ENCODE data around the gene PCDHGA8. TPM values are rescaled to one million over a fixed set of nuclear protein-coding genes. Genes with fewer than 3 reads are reported as not detected.
"Not testable (repeated sequence)": the region's sequence is repeated elsewhere in the genome, so short reads cannot be mapped to it uniquely, and the experiment has no call there.

PCDHGA8 gene
- total RNA-seq, 2 donors from 2014 or later, result 7.5 to 13.9 TPM

DNA sequence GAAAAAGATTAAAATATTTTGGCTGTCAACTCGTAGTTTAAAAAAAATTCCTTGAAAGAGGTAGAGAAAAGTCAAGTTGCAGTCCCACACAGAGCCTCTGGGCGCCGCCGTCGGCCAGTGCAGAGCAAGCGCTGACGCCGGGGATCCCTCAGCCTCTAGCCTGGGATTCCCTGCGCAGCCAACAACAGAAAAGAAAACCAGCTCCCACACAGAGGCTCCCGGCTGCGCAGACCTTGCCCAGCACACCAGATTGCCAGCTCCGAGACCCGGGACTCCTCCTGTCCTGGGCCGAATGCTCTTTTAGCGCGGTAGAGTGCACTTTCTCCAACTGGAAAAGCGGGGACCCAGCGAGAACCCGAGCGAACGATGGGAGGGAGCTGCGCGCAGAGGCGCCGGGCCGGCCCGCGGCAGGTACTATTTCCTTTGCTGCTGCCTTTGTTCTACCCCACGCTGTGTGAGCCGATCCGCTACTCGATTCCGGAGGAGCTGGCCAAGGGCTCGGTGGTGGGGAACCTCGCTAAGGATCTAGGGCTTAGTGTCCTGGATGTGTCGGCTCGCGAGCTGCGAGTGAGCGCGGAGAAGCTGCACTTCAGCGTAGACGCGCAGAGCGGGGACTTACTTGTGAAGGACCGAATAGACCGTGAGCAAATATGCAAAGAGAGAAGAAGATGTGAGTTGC is 25.2 kb downstream of the PCDHGA8 start, which contains the start of gene PCDHGB7:
TSS of gene PCDHGB7 (plus strand) at position 184 of the 679 bp plus-strand sequence. CDS start at position 367, 183 bp downstream.
- DNase-seq (ENCODE audit: low spot score), result not testable (repeated sequence)

GRCh38 chr5:141419074-141419880 is 26.8 kb downstream of the PCDHGA8 start:
- Histone ChIP-seq H3K4me3 (peak overlapping the region; percentile 33), H3K36me3 (no peaks in the 10 kb centered on the region), H3K27me3 (replicated peaks; ENCODE audit: insufficient read depth) (no peaks in the 10 kb centered on the region), H3K27ac (no peak overlapping the region), H3K4me1 (ENCODE audit: control insufficient read depth in 1 of 2, low read depth in 2 of 2) (no peaks in the 10 kb centered on the region), H3K9me3 (peaks cover 98% of the 10 kb centered on the region)
- DNase-seq (ENCODE audit: low spot score), result no peak
- ATAC-seq (ENCODE audit: insufficient number of reproducible peaks, low FRiP score, low read depth), result no peak
- TF ChIP-seq, protein P1, sequence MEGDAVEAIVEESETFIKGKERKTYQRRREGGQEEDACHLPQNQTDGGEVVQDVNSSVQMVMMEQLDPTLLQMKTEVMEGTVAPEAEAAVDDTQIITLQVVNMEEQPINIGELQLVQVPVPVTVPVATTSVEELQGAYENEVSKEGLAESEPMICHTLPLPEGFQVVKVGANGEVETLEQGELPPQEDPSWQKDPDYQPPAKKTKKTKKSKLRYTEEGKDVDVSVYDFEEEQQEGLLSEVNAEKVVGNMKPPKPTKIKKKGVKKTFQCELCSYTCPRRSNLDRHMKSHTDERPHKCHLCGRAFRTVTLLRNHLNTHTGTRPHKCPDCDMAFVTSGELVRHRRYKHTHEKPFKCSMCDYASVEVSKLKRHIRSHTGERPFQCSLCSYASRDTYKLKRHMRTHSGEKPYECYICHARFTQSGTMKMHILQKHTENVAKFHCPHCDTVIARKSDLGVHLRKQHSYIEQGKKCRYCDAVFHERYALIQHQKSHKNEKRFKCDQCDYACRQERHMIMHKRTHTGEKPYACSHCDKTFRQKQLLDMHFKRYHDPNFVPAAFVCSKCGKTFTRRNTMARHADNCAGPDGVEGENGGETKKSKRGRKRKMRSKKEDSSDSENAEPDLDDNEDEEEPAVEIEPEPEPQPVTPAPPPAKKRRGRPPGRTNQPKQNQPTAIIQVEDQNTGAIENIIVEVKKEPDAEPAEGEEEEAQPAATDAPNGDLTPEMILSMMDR (IDR thresholded peaks at IDR 0.05), result no peak

More for the DNA sequence above, 25.2 kb downstream of the PCDHGA8 start, which contains the start of gene PCDHGB7:
- TF ChIP-seq, protein P1 (IDR thresholded peaks at IDR 0.05), result peak; percentile 53
- H3K4me3 ChIP-seq, result peak within 1 kb of the TSS; percentile 65
- peaks cover 97% of the 10 kb centered on the region for H3K9me3 ChIP-seq
- H3K27ac ChIP-seq; H3K4me1 ChIP-seq (ENCODE audit: control insufficient read depth in 1 of 2, low read depth in 2 of 2); H3K36me3 ChIP-seq; H3K27me3 ChIP-seq (replicated peaks; ENCODE audit: insufficient read depth); ATAC-seq (ENCODE audit: insufficient number of reproducible peaks, low FRiP score, low read depth): not testable (repeated sequence)

GRCh38 chr5:141420855-141421488 is 28.5 kb downstream of the PCDHGA8 start, which contains the start of gene PCDHGA11:
PCDHGA11 (plus strand) TSS chr5:141421051; CDS start chr5:141421228, 177 bp downstream.
- H3K27ac ChIP-seq, result no peak within 1 kb of the TSS
- peak within 1 kb of the TSS; percentile 63 for H3K4me3 ChIP-seq
- H3K9me3 ChIP-seq, result peaks cover 99% of the 10 kb centered on the region
- H3K36me3 ChIP-seq, result no peaks in the 10 kb centered on the region
- no peaks in the 10 kb centered on the region for H3K27me3 ChIP-seq (replicated peaks; ENCODE audit: insufficient read depth)
- ATAC-seq (ENCODE audit: insufficient number of reproducible peaks, low FRiP score, low read depth), result no peak
- H3K4me1 ChIP-seq (ENCODE audit: control insufficient read depth in 1 of 2, low read depth in 2 of 2), result no peaks in the 10 kb centered on the region
- TF ChIP-seq, protein P1 (IDR thresholded peaks at IDR 0.05), result no peak
- no peak for DNase-seq (ENCODE audit: low spot score)

- H3K27ac ChIP-seq, result no peak overlapping the region
- peaks cover 99% of the 10 kb centered on the region for H3K9me3 ChIP-seq
- H3K27me3 ChIP-seq (replicated peaks; ENCODE audit: insufficient read depth), result no peaks in the 10 kb centered on the region
- no peak for DNase-seq (ENCODE audit: low spot score)
- TF ChIP-seq, protein P1 (IDR thresholded peaks at IDR 0.05), result no peak
- H3K4me3 ChIP-seq, result peak overlapping the region; percentile 63
- no peak for ATAC-seq (ENCODE audit: insufficient number of reproducible peaks, low FRiP score, low read depth)
- no peaks in the 10 kb centered on the region for H3K36me3 ChIP-seq
- H3K4me1 ChIP-seq (ENCODE audit: control insufficient read depth in 1 of 2, low read depth in 2 of 2), result no peaks in the 10 kb centered on the region
Observed at GRCh38 chr5:141421489-141421855, 29.0 kb downstream of the PCDHGA8 start.
